HT-29 (cell line): Measurements from ENCODE around the gene PRR14L. TPM values are rescaled to one million over a fixed set of nuclear protein-coding genes. Genes with fewer than 3 reads are reported as not detected.
"Not testable (repeated sequence)": the region's sequence is repeated elsewhere in the genome, so short reads cannot be mapped to it uniquely, and the experiment has no call there.

ENCODE experiments used
- DNase-seq: peaks from one replicate; pipeline ENCODE4 v3.0.0-alpha.2; 2015; ENCODE audit warnings: low spot score
- total RNA-seq: library from RNA; depleted of rRNA; stranded (reverse); fragments of >200 nt; shearing (Covaris generic); gene quantifications from 2 replicates; pipeline ENCODE4 v1.2.3, GENCODE V29; 2014; rRNA removed

PRR14L gene
- total RNA-seq = 5.3 and 6.9 TPM in 2 replicates

- peak; percentile 90 for DNase-seq
Measured at GRCh38 chr22:31749636-31750364, at the start of gene PRR14L. Gene PRR14L (minus strand): TSS chr22:31750132. CDS start chr22:31738860, 11,272 bp downstream.

DNA sequence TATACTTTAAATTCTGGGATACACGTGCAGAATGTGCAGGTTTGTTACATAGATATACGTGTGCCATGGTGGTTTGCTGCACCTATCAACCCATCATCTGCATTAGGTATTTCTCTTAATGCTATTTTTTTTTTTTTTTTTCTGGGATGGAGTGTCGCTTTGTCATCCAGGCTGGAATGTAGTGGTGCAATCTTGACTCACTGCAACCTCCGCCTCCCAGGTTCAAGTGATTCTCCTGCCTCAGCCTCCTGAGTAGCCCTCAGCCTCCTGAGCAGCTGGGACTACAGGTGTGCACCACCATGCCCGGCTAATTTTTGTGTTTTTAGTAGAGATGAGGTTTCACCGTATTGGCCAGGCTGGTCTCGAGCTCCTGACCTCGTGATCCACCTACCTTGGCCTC, 49.4 kb upstream of the PRR14L start:
- DNase-seq = not testable (repeated sequence)

DNA sequence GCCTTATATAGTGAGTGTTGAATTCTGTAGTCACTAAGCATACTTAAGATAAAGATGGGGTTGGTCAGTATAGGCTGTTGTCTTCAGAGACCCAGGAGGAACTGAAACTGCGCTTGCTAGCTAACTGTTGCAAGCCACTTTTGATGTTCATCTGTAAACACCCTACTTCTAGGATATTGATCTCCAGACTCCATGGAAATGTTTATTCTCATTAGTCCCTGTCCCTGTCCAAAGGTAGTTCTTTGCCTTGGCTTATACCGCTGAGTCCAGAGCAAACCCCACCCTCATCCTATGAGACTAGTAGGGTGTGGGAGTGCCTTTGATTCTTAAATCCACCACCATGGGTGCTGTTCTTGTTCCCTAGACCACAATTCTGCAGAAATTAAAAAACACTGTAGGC, 40.3 kb upstream of the PRR14L start:
- DNase-seq = no peak

DNA sequence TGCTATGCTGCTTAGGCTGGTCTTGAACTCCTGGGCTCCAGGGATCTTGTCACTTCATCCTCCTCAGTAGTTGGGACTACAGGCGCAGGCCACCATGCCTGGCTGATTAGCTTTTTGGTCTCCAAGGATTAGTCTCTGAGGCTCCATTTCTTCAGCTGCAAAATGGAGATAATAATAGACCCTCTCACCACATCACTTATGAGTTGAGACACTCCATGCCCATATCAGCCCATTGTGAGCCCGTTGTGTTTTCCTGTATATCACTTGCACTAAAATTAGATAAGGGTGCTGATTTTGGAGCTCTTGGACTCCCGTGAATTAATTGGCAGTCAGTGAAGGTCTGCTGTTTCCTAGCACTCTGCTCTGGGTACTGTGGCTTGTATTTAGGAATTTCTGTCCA, 39.9 kb upstream of the PRR14L start:
- DNase-seq = no peak

GRCh38 chr22:31776231-31776630, 26.3 kb upstream of the PRR14L start:
- DNase-seq = no peak

- DNase-seq = no peak
Measured at GRCh38 chr22:31773416-31773815, 23.5 kb upstream of the PRR14L start.

- DNase-seq = no peak
Measured at GRCh38 chr22:31768422-31769059, 18.6 kb upstream of the PRR14L start.

DNA sequence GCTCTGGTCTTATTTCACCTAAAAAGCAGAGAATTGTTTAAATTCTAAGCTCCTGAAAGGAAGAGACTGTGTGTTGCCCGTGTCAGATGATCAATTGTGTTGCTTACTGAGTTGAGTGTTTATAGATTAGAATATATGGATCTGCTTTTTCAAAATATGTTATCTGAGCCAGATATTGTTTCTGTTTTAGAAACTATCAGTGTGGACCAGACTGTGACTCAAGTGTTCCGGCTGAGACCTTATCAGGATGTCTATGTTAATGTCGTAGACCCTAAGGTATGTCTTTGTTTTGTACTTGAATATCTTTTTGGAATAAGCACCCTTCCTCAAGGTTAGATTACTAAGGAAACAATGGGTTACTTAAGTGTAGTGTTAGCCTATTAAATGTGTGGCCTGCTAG, 14.9 kb upstream of the PRR14L start:
- DNase-seq = no peak

GRCh38 chr22:31758860-31759259, 8.9 kb upstream of the PRR14L start:
- DNase-seq = not testable (repeated sequence)

DNA sequence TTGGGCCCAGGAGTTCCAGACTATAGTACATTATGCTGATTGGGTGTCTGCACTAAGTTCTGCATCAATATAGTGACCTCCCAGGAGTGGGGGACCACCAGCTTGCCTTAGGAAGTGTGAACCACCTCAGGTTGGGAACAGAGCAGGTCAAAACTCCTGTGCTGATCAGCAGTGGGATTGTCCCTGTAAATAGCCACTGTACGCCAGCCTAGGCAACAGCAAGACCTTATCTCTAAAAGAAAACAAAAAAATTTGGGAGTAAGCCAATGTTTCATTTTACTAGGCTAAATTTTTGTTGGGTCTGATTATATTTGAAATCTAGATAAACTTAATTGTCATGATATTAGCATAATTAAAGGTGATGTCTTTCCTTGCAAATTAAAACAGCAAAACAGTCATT, 7.3 kb upstream of the PRR14L start:
- DNase-seq = no peak

DNA sequence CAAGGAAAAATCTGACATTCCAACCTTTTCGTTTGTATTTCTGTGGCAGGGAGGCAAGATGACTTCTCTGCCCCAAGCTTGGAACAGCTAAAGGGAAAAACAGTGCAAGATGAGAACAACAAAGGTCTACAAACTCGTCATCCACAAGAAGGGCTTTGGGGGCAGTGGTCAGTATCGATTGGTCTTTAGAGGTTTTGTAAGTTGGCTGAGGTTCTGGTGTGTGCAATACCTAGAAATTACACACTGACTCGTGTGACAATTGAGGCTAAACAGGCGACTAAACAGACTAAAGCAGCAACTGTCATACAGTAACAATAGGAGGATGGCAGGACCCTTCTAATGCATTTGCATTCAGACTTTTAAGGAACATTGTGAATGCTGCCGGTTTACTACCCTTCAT, 4.9 kb upstream of the PRR14L start:
- DNase-seq = no peak

GRCh38 chr22:31753634-31754501, 3.9 kb upstream of the PRR14L start, which contains the start of gene DEPDC5:
Gene DEPDC5 (plus strand): TSS chr22:31754019. CDS start chr22:31754922, 903 bp downstream.
- peak; percentile 90 for DNase-seq

DNA sequence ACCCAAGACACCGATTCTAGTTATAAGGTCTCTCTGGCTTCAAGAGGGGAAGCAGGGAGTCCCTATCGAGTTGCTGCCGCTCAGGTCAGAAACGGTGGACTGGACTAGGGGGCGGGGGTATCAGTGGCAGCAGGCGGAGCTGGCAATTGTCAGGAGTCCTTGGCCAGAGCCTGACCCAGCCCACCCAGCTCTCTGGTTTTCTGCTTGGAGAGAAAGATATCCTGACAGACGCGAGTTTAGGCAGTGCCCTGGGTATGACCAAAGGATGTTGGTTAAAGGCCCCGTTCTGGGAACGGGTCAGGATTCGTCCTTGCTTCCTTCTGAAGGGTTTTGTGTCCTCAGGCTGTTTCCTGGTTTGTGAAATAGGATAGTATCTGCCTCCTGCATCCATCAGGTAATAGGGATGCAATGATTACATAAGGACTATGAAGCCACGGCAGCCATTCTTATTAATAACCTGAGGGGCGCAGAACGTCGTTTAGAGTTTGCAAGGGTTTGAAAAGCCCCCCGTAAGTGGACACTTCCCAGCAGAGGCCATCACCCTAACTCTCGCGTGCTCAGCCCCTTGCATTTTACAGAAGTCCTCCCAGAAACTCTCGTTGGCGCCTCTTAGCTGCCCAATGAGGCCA, 3.2 kb upstream of the PRR14L start:
- DNase-seq = no peak

GRCh38 chr22:31752096-31752847, 2.3 kb upstream of the PRR14L start:
- no peak for DNase-seq

DNA sequence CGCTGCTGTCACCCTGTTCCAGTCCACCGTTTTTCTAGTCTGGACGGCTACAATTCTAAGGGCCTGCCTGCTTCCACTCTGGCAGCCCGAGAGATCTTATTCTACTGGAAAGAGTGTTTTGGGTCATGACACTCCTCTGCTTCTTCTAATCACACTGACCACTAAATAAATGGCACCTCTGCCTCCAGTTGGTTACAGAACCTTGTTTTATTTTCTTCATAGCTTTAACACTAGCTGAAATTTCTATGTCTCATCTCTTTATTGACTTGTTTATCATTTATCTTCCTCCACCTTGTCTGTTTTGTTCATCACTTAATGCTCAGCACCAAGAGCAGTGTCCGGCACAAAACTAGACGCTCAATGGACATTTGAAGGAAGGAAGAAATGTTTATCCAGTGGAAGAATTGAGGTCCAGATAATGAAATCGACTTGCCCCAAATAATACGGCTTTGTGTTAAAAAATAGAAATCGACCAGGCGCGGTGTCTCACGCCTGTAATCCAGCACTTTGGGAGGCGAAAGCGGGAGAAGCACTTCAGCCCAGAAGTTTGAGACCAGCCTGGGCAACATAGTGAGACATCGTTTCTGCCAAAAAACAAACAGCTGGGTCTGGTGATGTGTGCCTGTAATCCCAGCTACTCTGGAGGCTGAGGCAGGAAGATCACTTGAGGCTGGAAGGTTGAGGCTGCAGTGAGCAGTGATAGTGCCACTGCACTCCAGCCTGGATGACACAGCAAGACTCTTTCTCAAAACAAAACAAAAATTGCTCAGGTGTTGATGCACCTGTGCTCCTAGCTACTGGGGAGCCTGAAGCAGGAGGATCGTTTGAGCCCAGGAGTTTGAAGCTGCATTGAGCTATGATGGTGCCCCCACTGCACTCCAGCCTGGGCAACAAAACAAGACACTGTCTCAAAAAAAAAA, 693 bp upstream of the PRR14L start:
- DNase-seq = no peak

GRCh38 chr22:31748490-31748889, 1.4 kb downstream of the PRR14L start:
- DNase-seq = no peak

- no peak for DNase-seq
Measured at GRCh38 chr22:31747441-31747840, 2.5 kb downstream of the PRR14L start.

- DNase-seq = no peak
Measured at GRCh38 chr22:31743871-31744270, 6.1 kb downstream of the PRR14L start.

GRCh38 chr22:31742682-31743081, 7.2 kb downstream of the PRR14L start:
- no peak for DNase-seq

GRCh38 chr22:31742115-31742514, 7.8 kb downstream of the PRR14L start:
- DNase-seq = no peak
